NCI-H1048 (cell line): ENCODE results near the gene PROSER2.
"Not testable (repeated sequence)": the region's sequence is repeated elsewhere in the genome, so short reads cannot be mapped to it uniquely, and the experiment has no call there.

Experiments
- DNase-seq: peaks from one replicate; lab custom pipeline; 2025; lab: John Stamatoyannopoulos, UW

The PROSER2 gene

GRCh38 chr10:11885437-11886137 is 62.4 kb downstream of the PROSER2 start:
- no peak for DNase-seq

- DNase-seq: no peak
Measured at GRCh38 chr10:11886138-11886474, 63.0 kb downstream of the PROSER2 start.

GRCh38 chr10:11886851-11887250 is 63.7 kb downstream of the PROSER2 start:
- DNase-seq: no peak

GRCh38 chr10:11887381-11888227 is 64.4 kb downstream of the PROSER2 start:
- DNase-seq: no peak

GRCh38 chr10:11889263-11889662 is 66.1 kb downstream of the PROSER2 start:
- DNase-seq: not testable (repeated sequence)

- DNase-seq: no peak
Measured at GRCh38 chr10:11891776-11892486, 68.8 kb downstream of the PROSER2 start.

GRCh38 chr10:11893749-11894278 is 70.7 kb downstream of the PROSER2 start:
- DNase-seq: no peak

GRCh38 chr10:11894381-11895107 is 71.4 kb downstream of the PROSER2 start:
- no peak for DNase-seq

- no peak for DNase-seq
Measured at GRCh38 chr10:11895108-11895466, 71.9 kb downstream of the PROSER2 start.

- no peak for DNase-seq
Measured at GRCh38 chr10:11895598-11895997, 72.4 kb downstream of the PROSER2 start.

GRCh38 chr10:11896549-11897200 is 73.5 kb downstream of the PROSER2 start:
- DNase-seq: no peak

GRCh38 chr10:11898033-11898371 is 74.8 kb downstream of the PROSER2 start:
- DNase-seq: no peak

GRCh38 chr10:11898372-11899066 is 75.4 kb downstream of the PROSER2 start:
- no peak for DNase-seq

- DNase-seq: no peak
Measured at GRCh38 chr10:11899067-11899876, 76.1 kb downstream of the PROSER2 start.

- no peak for DNase-seq
Measured at GRCh38 chr10:11901036-11901301, 77.8 kb downstream of the PROSER2 start.

- no peak for DNase-seq
Measured at GRCh38 chr10:11901454-11901832, 78.3 kb downstream of the PROSER2 start.

- DNase-seq: no peak
Measured at GRCh38 chr10:11901833-11902475, 78.8 kb downstream of the PROSER2 start.

- no peak for DNase-seq
Measured at GRCh38 chr10:11902646-11903045, 79.5 kb downstream of the PROSER2 start.

GRCh38 chr10:11906714-11907113 is 83.6 kb downstream of the PROSER2 start:
- no peak for DNase-seq

- no peak for DNase-seq
Measured at GRCh38 chr10:11907914-11908313, 84.8 kb downstream of the PROSER2 start.
